T-helper 2 cell treated with Interferon-gamma antibody and Interleukin-4, amounts not matched to agents 100 ng/mL and 5 ng/mL, for 36 hours (primary cell): ENCODE measurements around the gene SPSB1. TPM values are rescaled to one million over a fixed set of nuclear protein-coding genes. Genes with fewer than 3 reads are reported as not detected.

Experiments
- intact Hi-C: fragments of 100-400 bp; cut with micrococcal nuclease; formaldehyde crosslinking; loops from one replicate; pipeline ENCODE4 v1.15.1; 2023
- total RNA-seq: library from RNA; stranded (reverse); gene quantifications from 2 replicates; pipeline ENCODE4 v1.2.3, GENCODE V29; 2022

SPSB1 gene
- total RNA-seq, 1 donor from 2014 or later, result 13.2 TPM

GRCh38 chr1:9416918-9417500 lies 124.3 kb downstream of the SPSB1 start:
- intact Hi-C loops, result no loop called here

GRCh38 chr1:9417695-9418094 lies 125.0 kb downstream of the SPSB1 start:
- intact Hi-C loops, result no loop called here

- intact Hi-C loops, result no loop called here
Observed at GRCh38 chr1:9418851-9419250, 126.2 kb downstream of the SPSB1 start.

Other genes starting within 250 kb of the SPSB1 start
- gene SLC2A5, start 223.3 kb upstream of the SPSB1 start, total RNA-seq, result 0.05 TPM in 1 of 2 replicates, not detected in the other
- 4.3 and 4.9 TPM in 2 replicates for gene GPR157, start 163.8 kb upstream of the SPSB1 start, total RNA-seq
- 28.0 TPM in 2 replicates for gene H6PD, start 58.1 kb upstream of the SPSB1 start, total RNA-seq
- gene SLC25A33, start 246.6 kb downstream of the SPSB1 start, total RNA-seq, result 5.5 and 5.9 TPM in 2 replicates